H4 (cell line): ENCODE results near the gene MRPS31. TPM values are rescaled to one million over a fixed set of nuclear protein-coding genes. Genes with fewer than 3 reads are reported as not detected.
A peak's percentile ranks its signal among the peaks of the same experiment; 100 is the strongest.
"Not testable (repeated sequence)": the region's sequence is repeated elsewhere in the genome, so short reads cannot be mapped to it uniquely, and the experiment has no call there.

Experiments used
- DNase-seq: peaks from one replicate; pipeline ENCODE4 v3.0.0-alpha.2; 2015; ENCODE audit warnings: low spot score
- total RNA-seq: library from RNA; depleted of rRNA; stranded (reverse); fragments of >200 nt; shearing (Covaris generic); gene quantifications from 2 replicates; pipeline ENCODE4 v1.2.3, GENCODE V29; 2014

MRPS31 gene
- total RNA-seq, 1 experiment from 2014 or later, result 12.8 TPM

- DNase-seq, result peak; percentile 59
Measured at GRCh38 chr13:40789275-40790153, 18.5 kb upstream of the MRPS31 start, which contains the start of gene SLC25A15. Gene SLC25A15 (plus strand): TSS chr13:40789611. CDS start chr13:40793227, 3,616 bp downstream.

GRCh38 chr13:40788540-40789274 is 17.7 kb upstream of the MRPS31 start:
- DNase-seq, result not testable (repeated sequence)

- peak; percentile 86 for DNase-seq
Measured at GRCh38 chr13:40787062-40787461, 16.1 kb upstream of the MRPS31 start.

GRCh38 chr13:40786568-40786996 is 15.6 kb upstream of the MRPS31 start:
- peak; percentile 19 for DNase-seq

- DNase-seq, result no peak
Measured at GRCh38 chr13:40784540-40784939, 13.6 kb upstream of the MRPS31 start.

GRCh38 chr13:40782971-40783370 is 12.0 kb upstream of the MRPS31 start:
- not testable (repeated sequence) for DNase-seq

GRCh38 chr13:40781717-40782116 is 10.7 kb upstream of the MRPS31 start:
- no peak for DNase-seq

GRCh38 chr13:40780822-40781401 is 9.9 kb upstream of the MRPS31 start:
- peak; percentile 21 for DNase-seq

GRCh38 chr13:40779796-40780285 is 8.9 kb upstream of the MRPS31 start:
- DNase-seq, result no peak

- no peak for DNase-seq
Measured at GRCh38 chr13:40779049-40779448, 8.1 kb upstream of the MRPS31 start.

- no peak for DNase-seq
Measured at GRCh38 chr13:40777809-40778175, 6.8 kb upstream of the MRPS31 start.

- DNase-seq, result peak; percentile 31
Measured at GRCh38 chr13:40777166-40777808, 6.3 kb upstream of the MRPS31 start.

- peak; percentile 29 for DNase-seq
Measured at GRCh38 chr13:40776681-40777165, 5.7 kb upstream of the MRPS31 start.

GRCh38 chr13:40776232-40776631 is 5.2 kb upstream of the MRPS31 start:
- no peak for DNase-seq

- DNase-seq, result no peak
Measured at GRCh38 chr13:40774672-40775071, 3.7 kb upstream of the MRPS31 start.

- no peak for DNase-seq
Measured at GRCh38 chr13:40772765-40773473, 1.9 kb upstream of the MRPS31 start.

GRCh38 chr13:40770609-40770933 is 419 bp downstream of the MRPS31 start:
- no peak for DNase-seq

- no peak for DNase-seq
Measured at GRCh38 chr13:40769970-40770369, 1.0 kb downstream of the MRPS31 start.

- DNase-seq, result no peak
Measured at GRCh38 chr13:40765602-40766001, 5.4 kb downstream of the MRPS31 start.

GRCh38 chr13:40764587-40765403 is 6.2 kb downstream of the MRPS31 start:
- no peak for DNase-seq
